GM19438 (cell line): ENCODE data around the gene CSNK2A3.

Source experiments
- ATAC-seq: cut with Tn5 transposase; IDR thresholded peaks from one replicate; pipeline ENCODE4 v1.9.1; 2021; ENCODE audit warnings: low read depth; ENCODE audit not compliant: unreplicated experiment

CSNK2A3 gene

GRCh38 chr11:11304550-11304949 is 48.5 kb downstream of the CSNK2A3 start:
- no peak for ATAC-seq

GRCh38 chr11:11302565-11302964 is 50.5 kb downstream of the CSNK2A3 start:
- no peak for ATAC-seq
